COLO668 (cell line): ENCODE measurements around the gene SLC39A9.
"Not testable (repeated sequence)": the region's sequence is repeated elsewhere in the genome, so short reads cannot be mapped to it uniquely, and the experiment has no call there.

Experiments
- DNase-seq: peaks from one replicate; lab custom pipeline; 2025; ENCODE audit not compliant: unreplicated experiment; lab: John Stamatoyannopoulos, UW

SLC39A9 gene

DNA sequence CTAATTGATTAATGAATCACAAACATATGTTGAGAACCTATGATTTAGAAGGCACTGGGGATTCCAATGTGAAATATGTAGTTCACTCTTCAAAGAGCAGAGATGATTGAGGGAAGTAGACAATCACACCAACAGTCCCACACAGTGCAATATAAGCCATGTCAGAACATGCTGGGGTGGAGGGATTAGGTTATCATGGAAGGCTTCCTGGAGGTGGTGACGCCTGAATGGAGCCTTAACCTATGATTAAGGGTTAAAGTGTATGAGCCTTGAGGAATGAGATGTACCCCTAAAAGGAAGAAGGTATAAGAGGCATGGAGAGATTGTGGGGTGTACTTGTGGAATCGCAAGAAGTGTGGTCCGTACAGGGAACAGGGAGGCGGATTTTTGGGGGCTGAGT is 31.7 kb upstream of the SLC39A9 start:
- no peak for DNase-seq

DNA sequence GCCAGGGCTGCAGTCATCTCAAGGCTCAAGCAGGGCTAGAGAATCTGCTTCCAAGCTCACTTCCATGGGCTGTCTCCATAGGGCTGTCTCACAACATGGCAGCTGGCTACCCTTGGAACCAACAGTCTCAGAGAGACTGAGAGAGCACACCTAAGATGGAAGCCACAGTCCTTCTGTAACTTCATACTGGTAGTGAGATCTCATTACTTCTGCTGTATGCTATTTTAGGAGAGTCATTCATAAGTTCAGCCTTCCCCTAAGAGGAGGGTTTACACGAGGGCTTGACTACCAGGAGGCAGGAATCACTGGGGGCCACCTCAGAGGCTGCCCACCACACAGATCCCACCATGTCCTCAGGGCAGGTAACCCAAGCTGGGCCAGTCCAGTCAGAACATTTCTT is 30.1 kb upstream of the SLC39A9 start:
- no peak for DNase-seq

DNA sequence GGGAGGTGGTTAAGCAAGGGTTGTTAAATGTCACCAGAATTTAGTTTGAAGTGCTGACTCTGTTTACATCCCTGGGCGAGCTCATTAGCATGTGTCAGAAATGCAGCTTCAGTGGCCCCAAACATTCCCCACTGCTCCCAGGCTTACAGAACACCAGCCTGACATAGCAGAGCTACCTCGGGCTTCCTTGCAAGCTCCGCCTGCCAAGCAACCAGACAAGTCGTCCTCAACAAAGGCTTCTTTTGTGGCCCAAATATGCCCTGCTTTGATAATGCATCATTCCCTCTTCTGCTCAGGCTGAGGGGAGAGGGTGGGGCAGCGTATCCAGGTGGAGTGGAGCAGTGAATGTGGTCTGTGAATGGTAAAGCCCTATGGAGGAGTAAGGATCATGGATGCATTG is 28.4 kb upstream of the SLC39A9 start:
- DNase-seq, result no peak

DNA sequence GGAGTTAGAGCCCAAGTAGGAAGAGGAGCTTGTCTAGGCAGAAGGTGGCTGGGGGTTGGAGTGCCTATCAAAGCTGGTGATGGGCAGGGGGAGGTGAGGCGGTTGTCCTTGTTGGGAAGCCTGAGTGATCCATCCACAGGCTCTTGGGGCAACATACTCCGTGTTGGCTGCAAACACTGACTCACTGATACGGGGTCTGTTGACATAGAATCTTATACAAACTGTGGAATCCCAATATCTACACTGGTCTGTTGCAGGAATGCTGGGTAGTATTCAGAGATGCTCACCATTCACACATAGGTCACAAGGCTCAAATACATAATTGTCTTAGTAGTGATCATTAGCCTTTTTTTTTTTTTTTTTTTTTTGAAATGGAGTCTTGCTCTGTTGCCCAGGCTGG is 26.3 kb upstream of the SLC39A9 start:
- DNase-seq, result no peak

DNA sequence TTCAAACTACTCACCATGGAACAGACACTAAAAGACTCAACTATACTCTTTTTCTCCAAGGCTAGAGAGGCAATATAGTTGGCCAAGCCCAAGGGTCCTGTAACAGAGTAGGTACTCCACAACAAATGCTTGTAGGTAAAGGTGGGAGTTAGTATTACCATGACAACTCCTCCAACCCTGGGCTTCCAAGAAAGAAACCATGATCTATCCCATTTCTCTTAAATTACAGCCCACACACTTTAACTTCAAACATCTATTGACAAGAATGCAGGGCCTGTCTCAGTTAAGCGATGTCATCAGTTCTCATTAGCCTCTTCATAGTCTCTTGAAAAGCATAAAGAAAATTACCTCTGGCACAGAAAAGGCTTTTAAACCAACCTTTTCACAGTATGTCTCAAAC is 25.4 kb upstream of the SLC39A9 start:
- DNase-seq, result no peak

DNA sequence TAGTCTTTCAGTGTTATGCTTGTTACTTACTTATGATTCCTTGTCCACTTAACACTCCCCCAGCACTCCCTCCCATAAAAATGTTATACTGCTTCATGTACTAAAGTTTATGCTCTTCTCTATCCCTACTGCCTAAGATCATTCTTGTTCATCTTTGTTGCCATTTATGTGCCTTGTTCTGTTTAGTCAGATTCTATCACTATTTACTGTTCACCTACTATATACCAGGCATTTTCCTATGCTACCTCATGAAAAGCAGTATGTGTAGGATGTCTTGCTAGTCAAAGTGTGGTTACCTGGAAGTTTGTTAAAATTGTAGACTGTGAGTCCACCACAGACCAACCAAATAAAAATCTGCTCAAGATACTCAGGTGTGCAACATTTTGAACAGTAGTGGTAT is 24.3 kb upstream of the SLC39A9 start:
- DNase-seq, result no peak

DNA sequence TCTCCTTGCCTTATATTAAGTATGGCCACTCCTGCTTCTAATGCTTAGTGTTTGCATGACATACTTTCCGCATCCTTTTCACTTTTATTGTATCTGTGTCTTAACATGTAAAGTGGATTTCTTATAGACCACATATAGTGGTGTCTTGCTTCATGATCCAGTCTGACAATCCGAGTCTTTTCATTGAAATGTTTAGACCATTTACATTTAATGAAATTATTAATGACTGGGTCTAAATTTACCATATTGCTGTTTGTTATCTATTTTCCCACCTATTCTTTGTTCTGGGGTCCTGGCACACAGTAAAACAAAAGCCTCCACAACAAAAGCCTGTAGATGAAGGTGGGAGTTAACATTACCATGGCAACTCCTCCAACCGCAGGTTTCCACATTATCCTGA is 23.3 kb upstream of the SLC39A9 start:
- DNase-seq, result no peak

DNA sequence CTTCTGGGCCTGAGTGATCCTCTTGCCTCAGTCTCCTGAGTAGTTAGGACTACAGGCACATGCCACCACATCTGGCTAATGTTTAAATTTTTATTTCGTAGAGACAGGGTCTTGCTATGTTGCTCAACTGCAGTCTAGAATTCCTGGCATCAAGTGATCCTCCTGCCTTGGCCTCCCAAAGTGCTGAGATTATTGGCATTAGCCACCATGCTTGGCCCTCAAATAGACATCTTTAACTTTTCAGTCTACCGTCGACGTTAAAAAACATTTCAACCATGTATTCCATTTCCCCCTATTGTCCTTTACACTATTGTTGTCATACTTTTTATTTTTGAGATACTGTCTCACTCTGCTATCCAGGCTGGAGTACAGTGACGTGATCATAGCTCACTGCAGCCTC is 22.8 kb upstream of the SLC39A9 start:
- DNase-seq, result no peak

DNA sequence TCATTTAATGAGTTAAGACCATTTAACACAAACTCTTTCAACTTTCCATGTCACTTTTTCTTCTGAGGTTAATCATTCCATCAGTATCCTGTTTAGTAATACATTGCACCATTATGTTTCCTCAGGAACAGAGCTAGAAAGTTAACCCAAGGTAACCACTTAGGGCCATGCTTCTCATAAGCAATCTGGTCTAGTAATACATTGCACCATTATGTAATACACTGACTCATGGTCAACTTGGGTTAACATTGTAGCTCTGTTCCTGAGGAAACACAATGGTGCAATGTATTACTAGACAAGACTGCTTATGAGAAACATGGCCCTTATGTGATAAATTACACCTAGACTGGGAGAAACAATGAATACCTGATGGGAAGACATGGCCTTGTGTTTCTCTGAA is 22.1 kb upstream of the SLC39A9 start:
- DNase-seq, result no peak

DNA sequence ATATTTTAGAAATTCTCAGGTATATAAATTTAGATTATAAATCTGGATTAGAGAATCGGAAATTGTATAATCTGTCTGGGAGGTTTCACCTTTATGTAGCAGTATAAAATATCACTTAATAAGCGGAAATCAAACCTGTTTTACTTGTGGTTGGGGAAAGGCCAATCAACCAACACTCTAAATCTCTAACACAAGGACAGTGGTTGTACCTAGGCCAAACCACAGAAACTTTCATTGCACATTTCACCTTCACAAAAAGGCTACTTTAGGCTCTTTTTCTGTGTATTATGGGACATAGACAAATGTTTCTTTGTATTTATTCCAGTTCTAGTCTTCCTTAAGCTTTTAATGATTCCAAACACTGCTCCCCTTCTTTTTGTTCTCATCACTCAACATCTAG is 20.2 kb upstream of the SLC39A9 start:
- no peak for DNase-seq

DNA sequence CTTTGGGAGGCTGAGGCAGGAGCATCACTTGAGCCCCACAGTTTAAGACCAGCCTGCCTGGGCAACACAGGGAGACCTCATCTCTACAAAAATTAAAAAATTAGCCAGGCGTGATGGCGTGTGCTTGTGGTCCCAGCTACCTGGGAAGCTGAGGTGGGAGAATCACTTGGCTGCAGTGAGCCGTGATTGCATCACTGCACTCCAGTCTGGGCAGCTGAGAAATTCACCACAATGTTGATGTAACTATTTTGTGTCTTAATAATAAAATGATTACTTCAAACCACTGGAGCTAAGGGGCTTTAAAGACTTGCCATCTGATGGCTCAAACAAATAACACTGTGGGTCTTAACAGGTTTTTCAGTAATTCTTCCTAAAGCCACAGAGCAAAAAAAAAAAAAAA is 11.2 kb upstream of the SLC39A9 start:
- no peak for DNase-seq

DNA sequence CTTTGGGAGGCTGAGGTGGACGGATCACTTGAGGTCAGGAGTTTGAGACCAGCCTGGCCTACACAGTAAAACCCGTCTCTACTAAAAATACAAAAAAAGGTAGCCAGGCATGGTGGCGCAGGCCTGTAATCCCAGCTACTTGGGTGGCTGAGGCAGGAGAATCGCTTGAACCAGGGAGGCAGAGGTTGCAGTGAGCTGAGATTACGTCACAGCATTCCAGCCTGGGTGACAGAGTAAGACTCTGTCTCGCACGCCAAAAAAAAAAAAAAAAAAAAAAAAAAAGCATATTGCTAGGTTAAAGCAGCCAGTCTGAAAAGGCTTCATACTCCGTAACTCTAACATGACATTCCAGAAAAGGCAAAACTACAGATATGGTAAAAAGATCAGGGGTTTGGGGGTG is 7.1 kb upstream of the SLC39A9 start:
- not testable (repeated sequence) for DNase-seq

DNA sequence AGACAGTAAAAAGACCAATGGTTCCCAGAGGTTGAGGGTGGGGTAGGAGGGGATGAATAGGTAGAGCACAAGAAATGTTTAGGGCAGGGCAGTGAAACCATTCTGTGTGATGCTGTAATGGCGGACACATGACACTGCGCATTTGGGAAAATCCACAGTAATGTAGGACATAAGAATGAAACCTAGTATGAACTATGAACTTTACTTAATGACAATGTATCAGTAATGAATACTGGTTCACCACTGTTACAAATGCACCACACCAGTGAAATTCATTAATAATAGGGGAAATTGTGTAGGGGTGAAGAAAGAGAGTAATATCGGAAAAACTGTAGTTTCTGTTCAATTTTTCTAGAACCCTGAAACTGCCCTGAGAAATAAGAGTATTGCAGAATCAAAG is 6.0 kb upstream of the SLC39A9 start:
- no peak for DNase-seq

DNA sequence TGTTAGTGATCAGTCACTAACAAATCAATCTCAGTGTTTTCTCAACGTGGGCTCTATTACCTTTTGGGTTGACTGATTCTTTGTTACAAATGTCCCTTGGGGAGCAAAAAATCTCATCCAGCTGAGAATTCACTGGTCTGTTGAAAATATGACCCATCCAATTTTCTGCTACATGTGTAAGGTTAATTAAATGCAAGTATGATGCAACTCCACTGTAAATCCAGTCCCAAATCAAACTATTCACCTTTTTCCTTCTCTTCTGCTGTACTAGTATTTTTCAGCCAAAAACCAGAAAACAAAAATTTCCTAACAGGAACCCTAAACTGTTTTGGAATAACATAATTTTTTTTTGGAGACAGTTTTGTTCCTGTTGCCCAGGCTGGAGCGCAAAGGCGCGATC is 2.6 kb upstream of the SLC39A9 start:
- DNase-seq, result no peak

DNA sequence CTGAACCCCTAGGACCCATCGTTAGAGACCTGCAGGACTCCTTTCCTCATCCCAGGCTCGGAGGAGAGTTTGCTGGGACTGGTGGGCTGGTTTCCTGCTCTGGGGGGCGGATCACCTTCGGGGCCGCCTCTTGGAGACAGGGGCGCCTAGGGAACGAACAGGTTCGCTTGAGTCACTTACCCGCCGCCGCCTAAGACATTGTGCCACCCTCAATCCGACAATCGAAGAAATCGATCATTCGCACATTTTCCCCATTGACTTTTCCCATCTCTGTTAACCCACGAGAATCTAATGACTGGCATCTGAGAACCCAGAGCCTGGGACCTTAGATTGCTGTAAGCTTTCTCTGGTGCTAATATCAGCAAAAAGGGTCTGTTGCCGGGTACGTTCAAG is 322 bp downstream of the SLC39A9 start:
- no peak for DNase-seq

DNA sequence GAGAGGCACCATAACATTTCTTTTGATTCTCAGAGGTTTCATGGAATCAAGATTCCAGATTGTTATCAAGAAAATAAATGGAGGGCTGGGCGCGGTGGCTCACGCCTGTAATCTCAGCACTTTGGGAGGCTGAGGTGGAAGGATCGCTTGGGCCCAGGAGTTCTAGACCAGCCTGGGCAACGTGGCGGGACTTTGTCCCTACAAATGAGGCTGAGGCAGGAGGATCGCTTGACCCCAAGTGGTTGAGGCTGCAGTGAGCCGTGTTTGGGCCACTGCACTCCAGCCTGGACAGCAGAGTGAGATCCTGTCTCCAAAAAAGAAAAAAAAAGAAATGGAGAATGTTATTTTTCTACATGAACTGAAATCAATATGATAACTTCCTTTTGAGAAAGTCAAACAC is 1.3 kb downstream of the SLC39A9 start:
- DNase-seq, result no peak

DNA sequence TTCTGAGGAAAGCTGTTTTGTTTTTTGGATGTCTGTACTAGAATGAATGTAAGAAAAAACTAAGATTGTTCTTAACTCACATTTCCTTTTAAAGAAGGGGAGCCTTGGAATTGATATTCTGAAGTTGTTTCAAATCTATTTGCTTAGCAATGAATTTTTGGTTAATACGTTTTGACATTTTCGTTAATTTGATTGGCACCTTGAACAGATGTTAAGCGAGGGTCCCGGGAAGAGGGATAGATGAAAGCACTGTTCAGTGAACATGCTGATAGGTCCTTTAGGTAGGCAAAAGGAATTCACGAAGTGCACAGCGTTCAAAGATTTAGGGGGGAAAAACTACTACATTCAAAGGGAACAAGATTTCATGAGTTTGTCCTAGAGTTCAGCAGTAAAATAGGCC is 1.7 kb downstream of the SLC39A9 start:
- no peak for DNase-seq

DNA sequence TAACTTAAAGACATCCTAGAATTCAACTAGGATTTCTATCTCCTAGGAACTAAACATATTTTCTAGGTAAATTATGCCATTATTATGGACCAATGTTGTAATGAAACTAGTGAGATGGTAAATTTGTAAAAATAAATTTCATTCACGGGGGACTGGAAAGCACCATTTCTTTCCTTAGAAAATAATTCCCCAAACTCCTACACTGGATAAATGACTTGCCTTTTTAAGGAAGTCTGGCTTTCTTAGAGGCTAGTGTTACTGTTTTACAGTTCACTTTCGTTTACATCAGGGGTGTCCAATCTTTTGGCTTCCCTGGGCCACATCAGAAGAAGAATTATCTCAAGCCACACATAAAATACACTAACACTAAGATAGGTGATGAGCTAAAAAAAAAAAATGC is 3.3 kb downstream of the SLC39A9 start:
- no peak for DNase-seq

DNA sequence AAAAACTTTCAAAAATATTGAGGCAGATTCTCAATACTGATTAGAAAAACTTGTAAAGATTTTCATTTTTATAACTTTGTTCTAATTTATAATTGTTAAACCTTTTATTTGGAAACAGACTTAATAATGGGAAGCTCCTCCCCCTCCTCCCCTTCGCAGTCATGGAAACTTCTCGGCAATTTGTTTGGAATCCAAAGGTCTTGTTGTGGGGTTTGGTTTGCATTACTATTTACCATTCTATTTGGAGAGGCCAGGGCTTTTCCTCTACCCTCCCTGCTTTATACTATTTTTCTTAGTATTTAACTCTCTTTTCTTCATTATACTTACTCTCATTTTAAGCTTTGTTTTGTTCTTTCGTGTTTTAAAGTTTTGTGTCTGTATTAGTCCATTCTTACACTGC is 6.0 kb downstream of the SLC39A9 start:
- DNase-seq, result no peak

DNA sequence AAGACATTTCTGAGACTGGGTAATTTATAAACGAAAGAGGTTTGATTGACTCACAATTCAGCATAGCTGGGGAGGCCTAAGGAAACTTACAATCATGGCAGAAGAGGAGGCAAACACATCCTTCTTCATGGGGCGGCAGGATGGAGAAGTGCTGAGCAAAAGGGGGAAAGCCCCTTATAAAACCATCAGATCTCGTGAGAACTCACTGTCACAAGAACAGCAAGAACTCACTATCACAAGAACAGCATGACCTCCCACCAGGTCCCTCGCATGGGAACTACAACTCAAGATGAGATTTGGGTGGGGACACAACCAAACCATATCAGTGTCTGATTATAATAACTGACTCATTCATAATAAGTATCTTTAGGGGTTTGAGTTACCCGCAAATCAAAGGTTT is 6.4 kb downstream of the SLC39A9 start:
- DNase-seq, result no peak

DNA sequence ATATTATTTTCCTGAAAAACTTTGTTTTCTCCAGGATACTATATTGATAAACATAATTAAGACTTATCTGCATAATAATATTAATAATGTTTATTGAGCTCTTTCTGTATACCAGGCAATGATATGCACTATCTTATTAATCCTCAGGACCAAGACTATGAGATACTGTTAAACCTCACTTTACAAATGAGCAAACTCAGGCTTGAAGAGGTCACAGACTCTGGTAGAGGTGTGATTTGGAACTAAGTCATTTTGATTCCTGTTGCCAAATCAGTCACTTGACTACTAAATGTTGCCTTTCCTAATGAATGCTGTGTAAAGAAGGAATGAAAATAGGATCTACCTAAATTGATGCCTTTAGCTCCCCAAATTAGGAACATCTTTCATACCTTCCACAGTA is 7.3 kb downstream of the SLC39A9 start:
- DNase-seq, result no peak

DNA sequence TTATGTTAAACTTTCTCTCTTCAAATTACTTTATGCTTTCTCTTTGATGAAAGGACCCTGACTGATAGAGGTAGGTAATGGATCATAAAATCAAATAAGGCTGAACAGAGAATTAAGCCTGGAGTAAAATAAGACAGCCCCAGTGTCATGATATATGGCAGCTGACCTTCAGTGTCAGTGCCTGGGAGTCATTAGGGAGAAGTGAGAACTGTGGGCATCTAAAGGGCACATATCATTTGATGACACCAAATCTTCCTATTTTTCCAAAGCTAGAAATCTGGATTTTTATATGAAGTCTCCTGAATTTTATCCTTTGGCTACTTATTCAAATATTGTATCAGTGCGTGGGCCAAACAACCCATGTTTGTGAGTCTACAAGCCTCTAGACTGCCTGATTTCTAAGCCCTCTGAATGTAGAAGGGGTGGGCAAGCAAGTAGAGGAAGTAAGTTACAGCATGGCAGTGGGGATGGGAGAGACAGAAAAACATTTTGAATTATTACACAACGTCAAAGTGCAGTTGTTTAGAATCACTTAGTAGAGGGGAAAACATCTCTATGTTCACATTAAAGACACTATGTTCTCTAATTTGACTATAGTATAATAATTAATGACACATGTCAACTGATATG is 10.0 kb downstream of the SLC39A9 start:
- DNase-seq, result no peak

DNA sequence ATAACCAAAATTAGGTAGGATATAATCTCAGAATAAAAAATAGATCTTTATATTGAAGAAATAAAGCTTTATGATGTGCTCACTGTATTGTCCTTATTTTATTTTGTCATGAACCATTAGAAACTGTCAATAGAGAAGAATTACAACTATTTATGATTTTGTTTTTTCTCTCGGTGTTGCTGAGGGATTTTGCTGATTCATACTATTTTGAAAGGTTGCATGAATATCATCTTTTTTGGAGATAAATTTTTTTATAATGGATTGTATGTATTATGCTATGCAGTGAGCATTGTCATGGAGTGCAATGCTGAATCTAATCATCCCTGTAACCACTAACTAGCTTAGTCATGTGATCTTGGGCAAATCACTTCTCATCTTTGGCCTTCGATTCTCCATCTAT is 15.0 kb downstream of the SLC39A9 start:
- no peak for DNase-seq

DNA sequence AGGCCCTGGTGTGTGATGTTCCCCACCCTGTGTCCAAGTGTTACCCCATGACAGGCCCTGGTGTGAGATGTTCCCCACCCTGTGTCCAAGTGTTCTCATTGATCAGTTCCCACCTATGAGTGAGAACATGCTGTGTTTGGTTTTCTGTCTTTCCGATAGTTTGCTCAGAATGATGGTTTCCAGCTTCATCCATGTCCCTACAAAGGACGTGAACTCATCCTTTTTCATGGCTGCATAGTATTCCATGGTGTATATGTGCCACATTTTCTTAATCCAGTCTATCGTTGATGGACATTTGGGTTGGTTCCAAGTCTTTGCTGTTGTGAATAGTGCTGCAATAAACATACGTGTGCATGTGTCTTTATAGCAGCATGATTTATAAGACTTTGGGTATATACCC is 17.6 kb downstream of the SLC39A9 start:
- not testable (repeated sequence) for DNase-seq
